ENCODE data around the gene SNRNP25. TPM values are rescaled to one million over a fixed set of nuclear protein-coding genes. Genes with fewer than 3 reads are reported as not detected.
A peak's percentile ranks its signal among the peaks of the same experiment; 100 is the strongest.

SNRNP25 gene
- total RNA-seq, 1 donor from 2014 or later = 9.0 TPM

DNA sequence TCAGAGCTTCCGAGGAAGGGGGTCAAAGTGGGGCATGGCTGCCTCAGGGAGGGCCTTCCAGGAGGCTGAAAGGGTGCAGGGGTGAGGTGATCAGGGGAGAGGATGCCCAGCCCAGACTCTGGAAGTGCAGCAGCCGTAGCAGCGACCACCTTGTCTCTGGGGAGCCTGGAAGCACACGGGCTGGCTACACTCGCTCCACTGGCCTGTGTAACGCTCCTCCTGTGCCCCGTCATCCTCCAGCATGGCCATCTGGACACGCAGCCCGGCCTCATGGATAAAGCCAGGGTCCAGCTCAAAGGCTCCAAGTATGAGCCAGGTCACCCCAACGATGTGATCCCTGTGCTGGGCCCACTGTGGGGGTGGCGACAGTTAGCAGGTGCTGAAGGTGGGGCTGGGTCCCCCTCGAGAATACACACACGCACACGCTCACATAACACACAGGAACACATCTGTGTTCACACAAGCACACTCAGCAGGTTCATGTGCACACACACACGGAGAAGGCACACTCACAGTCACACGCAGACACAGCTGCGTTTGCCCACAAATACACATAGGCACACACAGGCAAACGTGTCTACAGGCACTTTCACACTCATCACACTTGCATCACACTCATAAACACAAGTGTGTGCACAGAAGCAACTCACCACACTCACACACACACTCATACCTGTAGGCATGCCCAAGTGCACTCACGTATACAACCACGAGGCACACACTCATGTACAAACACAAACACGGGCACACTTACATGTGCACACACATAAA, 19.6 kb upstream of the SNRNP25 start:
- FAIRE-seq (peak; percentile 89), DNase-seq (ENCODE audit: low read depth) (no peak)
- Histone ChIP-seq H3K27me3 (ENCODE audit: control insufficient read depth, insufficient read depth, low read length) (no peaks in the 10 kb centered on the region), H3K36me3 (ENCODE audit: control insufficient read depth, insufficient read depth, low read length) (no peaks in the 10 kb centered on the region), H3K4me3 (ENCODE audit: low read depth, low read length) (no peak overlapping the region)
- TF ChIP-seq CTCF (IDR thresholded peaks at IDR 0.05; ENCODE audit: insufficient read depth, low read length, severe bottlenecking) = no peak

GRCh38 chr16:34648-34987, 19.0 kb upstream of the SNRNP25 start:
- DNase-seq (ENCODE audit: low read depth) (no peak), FAIRE-seq (peak; percentile 18)
- no peak overlapping the region for H3K4me3 ChIP-seq (ENCODE audit: low read depth, low read length)
- H3K36me3 ChIP-seq (ENCODE audit: control insufficient read depth, insufficient read depth, low read length) = no peaks in the 10 kb centered on the region
- H3K27me3 ChIP-seq (ENCODE audit: control insufficient read depth, insufficient read depth, low read length) = no peaks in the 10 kb centered on the region
- TF ChIP-seq CTCF (IDR thresholded peaks at IDR 0.05; ENCODE audit: insufficient read depth, low read length, severe bottlenecking) = no peak

DNA sequence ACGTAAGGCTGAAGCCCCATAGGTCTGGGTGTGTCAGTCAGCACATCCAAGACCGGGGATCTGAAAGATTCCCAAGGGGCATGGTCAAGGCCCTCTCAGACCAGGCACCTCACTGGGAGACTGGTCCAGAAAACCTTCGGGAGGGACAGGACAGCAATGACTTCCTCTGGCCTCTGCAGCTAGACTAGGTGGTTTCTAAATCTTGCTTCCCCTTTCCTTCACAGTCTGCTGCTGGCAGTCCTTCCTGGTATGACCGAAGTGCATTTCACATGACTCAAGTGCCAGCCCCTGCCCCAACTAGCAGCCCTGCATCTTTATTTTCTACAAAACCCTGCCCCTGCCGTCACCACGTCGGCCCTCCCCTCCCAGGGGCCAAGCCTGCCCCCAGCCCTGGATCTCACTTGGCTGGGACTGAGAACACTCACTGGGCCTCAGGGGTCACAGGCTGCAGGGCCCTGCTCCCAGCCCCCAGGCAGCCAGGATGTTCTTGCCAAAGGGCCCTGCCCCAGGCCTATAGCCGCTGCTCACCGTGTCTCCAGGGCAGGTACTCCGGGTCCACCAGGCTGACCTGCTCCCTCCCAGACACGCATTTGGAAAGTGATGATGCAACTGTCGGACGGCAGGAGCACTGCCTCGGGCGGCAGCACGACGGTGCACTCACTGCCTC, 18.5 kb upstream of the SNRNP25 start:
- no peak for TF ChIP-seq CTCF (IDR thresholded peaks at IDR 0.05; ENCODE audit: insufficient read depth, low read length, severe bottlenecking)
- FAIRE-seq (no peak), DNase-seq (ENCODE audit: low read depth) (no peak)
- Histone ChIP-seq H3K4me3 (ENCODE audit: low read depth, low read length) (no peak overlapping the region), H3K27me3 (ENCODE audit: control insufficient read depth, insufficient read depth, low read length) (no peaks in the 10 kb centered on the region), H3K36me3 (ENCODE audit: control insufficient read depth, insufficient read depth, low read length) (no peaks in the 10 kb centered on the region)

GRCh38 chr16:35678-36305, 17.8 kb upstream of the SNRNP25 start:
- FAIRE-seq = no peak
- no peak for DNase-seq (ENCODE audit: low read depth)
- TF ChIP-seq CTCF (IDR thresholded peaks at IDR 0.05; ENCODE audit: insufficient read depth, low read length, severe bottlenecking) = no peak
- Histone ChIP-seq H3K27me3 (ENCODE audit: control insufficient read depth, insufficient read depth, low read length) (no peaks in the 10 kb centered on the region), H3K4me3 (ENCODE audit: low read depth, low read length) (no peak overlapping the region), H3K36me3 (ENCODE audit: control insufficient read depth, insufficient read depth, low read length) (no peaks in the 10 kb centered on the region)

GRCh38 chr16:36336-36984, 17.2 kb upstream of the SNRNP25 start:
- FAIRE-seq = no peak
- no peak for TF ChIP-seq CTCF (IDR thresholded peaks at IDR 0.05; ENCODE audit: insufficient read depth, low read length, severe bottlenecking)
- H3K4me3 ChIP-seq (ENCODE audit: low read depth, low read length) = no peak overlapping the region
- no peaks in the 10 kb centered on the region for H3K36me3 ChIP-seq (ENCODE audit: control insufficient read depth, insufficient read depth, low read length)
- no peaks in the 10 kb centered on the region for H3K27me3 ChIP-seq (ENCODE audit: control insufficient read depth, insufficient read depth, low read length)
- no peak for DNase-seq (ENCODE audit: low read depth)

All from bronchial epithelial cell (primary cell).